Spleen (tissue), 11 donors: Measurements from ENCODE around the gene CMTM4. TPM values are rescaled to one million over a fixed set of nuclear protein-coding genes. Genes with fewer than 3 reads are reported as not detected.

Source experiments
- DNase-seq: peaks from one replicate; pipeline ENCODE4 v3.0.0-alpha.2; 2020
- H3K27ac ChIP-seq, 8 donors: fragments of 200-600 bp; sonication (generic) in 7 of 8; 1 replicate in 4 of 8; 2 replicates in 4 of 8; pipeline versions ENCODE4 v1.5.0 to v1.8.0; 2016 to 2021; ENCODE audit warnings: inconsistent platforms in 4 of 8, mild to moderate bottlenecking in 4 of 8, moderate library complexity in 1 of 8
- H3K27me3 ChIP-seq, 7 donors: fragments of 200-600 bp; sonication (generic) in 6 of 7; replicated peaks in 1 of 7; 1 replicate in 4 of 7; 2 replicates in 3 of 7; pipeline versions ENCODE4 v1.5.0 to v1.8.0; 2016 to 2021; ENCODE audit warnings: inconsistent platforms in 3 of 7, mild to moderate bottlenecking in 1 of 7
- H3K36me3 ChIP-seq, 6 donors: fragments of 200-600 bp; sonication (generic) in 5 of 6; 1 replicate in 4 of 6; 2 replicates in 2 of 6; pipeline versions ENCODE4 v1.5.0 to v1.8.0; 2016 to 2021; ENCODE audit warnings: inconsistent platforms in 2 of 6
- H3K4me1 ChIP-seq, 6 donors: fragments of 200-600 bp; sonication (generic) in 5 of 6; 1 replicate in 3 of 6; 2 replicates in 3 of 6; pipeline versions ENCODE4 v1.5.0 to v1.8.0; 2016 to 2021; ENCODE audit warnings: inconsistent platforms in 3 of 6
- H3K4me3 ChIP-seq, 8 donors: fragments of 200-600 bp; sonication (generic) in 7 of 8; 1 replicate in 4 of 8; 2 replicates in 4 of 8; pipeline versions ENCODE4 v1.5.0 to v1.8.0; 2016 to 2021; ENCODE audit warnings: inconsistent platforms in 4 of 8, mild to moderate bottlenecking in 4 of 8, moderate library complexity in 2 of 8
- H3K9me3 ChIP-seq, 8 donors: fragments of 200-600 bp; sonication (generic) in 7 of 8; 1 replicate in 4 of 8; 2 replicates in 4 of 8; pipeline versions ENCODE4 v1.5.0 to v1.8.0; 2016 to 2021; ENCODE audit warnings: inconsistent platforms in 4 of 8
- POLR2A ChIP-seq, 3 donors: fragments of 450-650 bp; IDR thresholded peaks; one replicate each; pipeline ENCODE4 v1.5.1; 2017; ENCODE audit warnings: antibody characterized with exemption in 3 of 3, mild to moderate bottlenecking in 1 of 3
- POLR2AphosphoS5 ChIP-seq, 3 donors: sonication (generic); formaldehyde crosslinking; IDR thresholded peaks; one replicate each; pipeline ENCODE4 v1.5.1; 2017; ENCODE audit warnings: antibody characterized with exemption in 3 of 3
- WGBS, 5 donors: extraction: QIAGEN DNeasy Blood & Tissue Kit in 3 of 5; methylation state at CpG; one replicate each; pipeline versions ENCODE4 v1.1.5 to v1.1.7; 2013 to 2018; 5-methylcytosine and 5-hydroxymethylcytosine counted together
- intact Hi-C: fragments of 100-400 bp; cut with DNase I; formaldehyde crosslinking; loops from one replicate; pipeline ENCODE4 v1.15.0; 2023; ENCODE audit warnings: low total_unique reads
- polyA plus RNA-seq, 3 donors: library from polyadenylated mRNA; stranded (reverse); fragments of 200-250 nt; gene quantifications; one replicate each; pipeline ENCODE4 v1.2.1, GENCODE V29; 2013
- total RNA-seq, 7 donors: library from RNA; depleted of rRNA in 3 of 7; stranded (reverse); fragments of >200 nt in 3 of 7; fragmentation: NEBNext Ultra II Directional in 4 of 7; extraction: Animal tissue kit (Norgen Biotek cat#: 25700) in 4 of 7; gene quantifications; one replicate each; pipeline versions ENCODE4 v1.1.0 to v1.2.1, GENCODE V29; 2016 to 2021
- TF ChIP-seq, protein P1 (sequence below), 11 experiments: fragments of 200-600 bp in 7 of 11; fragments of 450-650 bp in 4 of 11; sonication (generic) in 4 of 11; IDR thresholded peaks in 8 of 11; conservative IDR thresholded peaks in 3 of 11; 1 replicate in 7 of 11; 2 replicates in 4 of 11; pipeline versions ENCODE4 v1.4.0 to v1.8.0; 2016 to 2021; ENCODE audit warnings: antibody characterized with exemption in 11 of 11, inconsistent platforms in 4 of 11, mild to moderate bottlenecking in 1 of 11
- donor health status: healthy with polysubstance abuse.
- donor health status: DM: no; HTN: no; CAD: no; lungs with moderate emphysema.
- donor health status: DM: no; HTN: no; CAD: no.
- donor health status: Bipolar disorder and iron deficiency.
- donor health status: healthy.
- donor health status: DM: no; HTN: no; CAD: no.
- donor health status: DM: yes; HTN: yes; CAD: no.

Gene CMTM4
- total and polyA plus RNA-seq, 10 donors = 0.70 to 10.2 (median 5.7) TPM

GRCh38 chr16:66650707-66651473 lies 45.7 kb downstream of the CMTM4 start:
- Histone ChIP-seq H3K27ac (no peak overlapping the region), H3K36me3 (no peaks in the 10 kb centered on the region), H3K4me3 (peak overlapping the region in 1 of 8 donors; percentile 48), H3K27me3 (peaks cover 0 to 24% (median 0%) of the 10 kb centered on the region in 7 donors), H3K4me1 (peaks cover 0 to 43% (median 12%) of the 10 kb centered on the region in 6 donors), H3K9me3 (no peaks in the 10 kb centered on the region)
- peak; percentile 85 for DNase-seq
- no peak for TF ChIP-seq POLR2AphosphoS5 (IDR thresholded peaks at IDR 0.05)
- no peak for TF ChIP-seq POLR2A (IDR thresholded peaks at IDR 0.05)
- TF ChIP-seq, protein P1, sequence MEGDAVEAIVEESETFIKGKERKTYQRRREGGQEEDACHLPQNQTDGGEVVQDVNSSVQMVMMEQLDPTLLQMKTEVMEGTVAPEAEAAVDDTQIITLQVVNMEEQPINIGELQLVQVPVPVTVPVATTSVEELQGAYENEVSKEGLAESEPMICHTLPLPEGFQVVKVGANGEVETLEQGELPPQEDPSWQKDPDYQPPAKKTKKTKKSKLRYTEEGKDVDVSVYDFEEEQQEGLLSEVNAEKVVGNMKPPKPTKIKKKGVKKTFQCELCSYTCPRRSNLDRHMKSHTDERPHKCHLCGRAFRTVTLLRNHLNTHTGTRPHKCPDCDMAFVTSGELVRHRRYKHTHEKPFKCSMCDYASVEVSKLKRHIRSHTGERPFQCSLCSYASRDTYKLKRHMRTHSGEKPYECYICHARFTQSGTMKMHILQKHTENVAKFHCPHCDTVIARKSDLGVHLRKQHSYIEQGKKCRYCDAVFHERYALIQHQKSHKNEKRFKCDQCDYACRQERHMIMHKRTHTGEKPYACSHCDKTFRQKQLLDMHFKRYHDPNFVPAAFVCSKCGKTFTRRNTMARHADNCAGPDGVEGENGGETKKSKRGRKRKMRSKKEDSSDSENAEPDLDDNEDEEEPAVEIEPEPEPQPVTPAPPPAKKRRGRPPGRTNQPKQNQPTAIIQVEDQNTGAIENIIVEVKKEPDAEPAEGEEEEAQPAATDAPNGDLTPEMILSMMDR (IDR thresholded peaks at IDR 0.05 in 8 of 11, conservative IDR thresholded peaks at IDR 0.05 in 3 of 11) = peak; percentile 54 to 94 (median 87)
- intact Hi-C loops = no loop called here
- WGBS, 5 donors = 24 to 32% (median 29%) methylated on average over 18 of the region's 18 CpGs

GRCh38 chr16:66649636-66650205 lies 46.8 kb downstream of the CMTM4 start:
- TF ChIP-seq, protein P1 (IDR thresholded peaks at IDR 0.05 in 8 of 11, conservative IDR thresholded peaks at IDR 0.05 in 3 of 11) = no peak
- TF ChIP-seq POLR2A (IDR thresholded peaks at IDR 0.05) = no peak
- no peak for TF ChIP-seq POLR2AphosphoS5 (IDR thresholded peaks at IDR 0.05)
- H3K4me3 ChIP-seq = no peak overlapping the region
- no peaks in the 10 kb centered on the region for H3K36me3 ChIP-seq
- H3K9me3 ChIP-seq = no peaks in the 10 kb centered on the region
- H3K27ac ChIP-seq = no peak overlapping the region
- H3K4me1 ChIP-seq = peaks cover 0 to 43% (median 12%) of the 10 kb centered on the region in 6 donors
- intact Hi-C loops = no loop called here
- 79 to 87% (median 82%) methylated on average over 9 of the region's 9 CpGs for WGBS, 5 donors
- H3K27me3 ChIP-seq = peaks cover 0 to 12% (median 0%) of the 10 kb centered on the region in 7 donors
- no peak for DNase-seq

DNA sequence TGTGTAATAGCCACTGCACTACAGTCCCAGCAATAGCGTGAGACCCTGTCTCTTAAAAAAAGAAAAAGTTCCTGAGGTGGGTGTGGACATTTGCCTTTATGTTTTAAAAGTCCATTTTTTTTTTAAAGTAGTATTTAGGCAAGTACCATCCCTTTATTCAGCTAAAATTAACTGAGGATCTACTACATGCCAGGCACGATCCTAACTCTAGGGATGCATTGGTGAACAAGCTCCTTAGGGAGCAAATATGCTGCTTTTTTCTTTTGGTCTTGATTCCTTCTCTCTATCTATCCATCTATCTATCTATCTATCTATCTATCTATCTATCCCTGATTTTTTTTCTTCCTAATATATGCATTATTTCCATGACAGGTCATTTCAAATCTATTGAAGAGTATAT lies 47.4 kb downstream of the CMTM4 start:
- TF ChIP-seq POLR2A (IDR thresholded peaks at IDR 0.05) = no peak
- no peak for DNase-seq
- no peak overlapping the region for H3K4me3 ChIP-seq
- no peaks in the 10 kb centered on the region for H3K36me3 ChIP-seq
- H3K27ac ChIP-seq = no peak overlapping the region
- peaks cover 0 to 12% (median 0%) of the 10 kb centered on the region in 7 donors for H3K27me3 ChIP-seq
- no peaks in the 10 kb centered on the region for H3K9me3 ChIP-seq
- WGBS, 5 donors = 89 to 96% (median 93%) methylated on average over 2 of the region's 2 CpGs
- intact Hi-C loops = no loop called here
- H3K4me1 ChIP-seq = peaks cover 0 to 38% (median 12%) of the 10 kb centered on the region in 6 donors

GRCh38 chr16:66647866-66648265 lies 48.7 kb downstream of the CMTM4 start:
- intact Hi-C loops = no loop called here
- no peak for DNase-seq
- Histone ChIP-seq H3K9me3 (no peaks in the 10 kb centered on the region), H3K36me3 (no peaks in the 10 kb centered on the region), H3K4me1 (peaks cover 0 to 25% (median 12%) of the 10 kb centered on the region in 6 donors), H3K27me3 (peaks cover 0 to 12% (median 0%) of the 10 kb centered on the region in 7 donors), H3K27ac (no peak overlapping the region), H3K4me3 (no peak overlapping the region)
- no peak for TF ChIP-seq POLR2A (IDR thresholded peaks at IDR 0.05)
- 87 to 100% (median 97%) methylated on average over 1 of the region's 1 CpG for WGBS, 5 donors

GRCh38 chr16:66641387-66641786 lies 55.2 kb downstream of the CMTM4 start:
- Histone ChIP-seq H3K27ac (no peak overlapping the region), H3K27me3 (no peaks in the 10 kb centered on the region), H3K9me3 (no peaks in the 10 kb centered on the region), H3K36me3 (peaks cover 0 to under 1% (median 0%) of the 10 kb centered on the region in 6 donors), H3K4me1 (no peaks in the 10 kb centered on the region), H3K4me3 (no peak overlapping the region)
- no peak for DNase-seq
- TF ChIP-seq, protein P1 (IDR thresholded peaks at IDR 0.05 in 8 of 11, conservative IDR thresholded peaks at IDR 0.05 in 3 of 11) = no peak
- TF ChIP-seq POLR2A (IDR thresholded peaks at IDR 0.05) (no peak), POLR2AphosphoS5 (IDR thresholded peaks at IDR 0.05) (no peak)
- 92 to 97% (median 93%) methylated on average over 1 of the region's 1 CpG for WGBS, 5 donors
- intact Hi-C loops = no loop called here
